ENCODE measurements around the gene CD86.

- TF ChIP-seq TP53 (CRISPR knock-in tag; IDR thresholded peaks at IDR 0.05) (no peak), JUNB (IDR thresholded peaks at IDR 0.05) (no peak), CTCF (IDR thresholded peaks at IDR 0.05) (no peak)
Measured at GRCh38 chr3:122023335-122023910, 31.7 kb upstream of the CD86 start.

Data from A549 (cell line).